ENCODE data around the gene DTL. TPM values are rescaled to one million over a fixed set of nuclear protein-coding genes. Genes with fewer than 3 reads are reported as not detected.
"Not testable (repeated sequence)": the region's sequence is repeated elsewhere in the genome, so short reads cannot be mapped to it uniquely, and the experiment has no call there.

The DTL gene
- total RNA-seq = 100 to 1,000 TPM; 101 to 104 TPM

GRCh38 chr1:212035123-212035834 is at the start of gene DTL, which contains the start of gene INTS7:
Gene DTL, plus strand, starts transcription at chr1:212035748. Its CDS starts 143 bp downstream, at chr1:212035891.
Gene INTS7, minus strand, starts transcription at chr1:212035557. Its CDS starts 120 bp downstream, at chr1:212035437.
- peak within 1 kb of the TSS; percentile 100 for H3K27ac Mint-ChIP-seq
- peaks cover 4% of the 10 kb centered on the region for H3K27me3 Mint-ChIP-seq
- peak; percentile 98 for DNase-seq
- peaks cover 69% of the 10 kb centered on the region for H3K36me3 Mint-ChIP-seq
- peak within 1 kb of the TSS; percentile 98 for H3K4me3 Mint-ChIP-seq
- peaks cover 52% of the 10 kb centered on the region for H3K4me1 Mint-ChIP-seq
- no peaks in the 10 kb centered on the region for H3K9me3 Mint-ChIP-seq

- Mint-ChIP-seq H3K27me3 (no peaks in the 10 kb centered on the region), H3K36me3 (peaks cover 26% of the 10 kb centered on the region), H3K9me3 (no peaks in the 10 kb centered on the region), H3K27ac (no peak overlapping the region), H3K4me3 (no peak overlapping the region), H3K4me1 (peaks cover 7% of the 10 kb centered on the region)
- no peak for DNase-seq
These were observed 48.8 kb upstream of the DTL start for GRCh38 chr1:211986628-211987254.

- Mint-ChIP-seq H3K9me3 (no peaks in the 10 kb centered on the region), H3K4me3 (no peak overlapping the region)
These were observed 43.9 kb upstream of the DTL start for GRCh38 chr1:211991695-211992094.

GRCh38 chr1:211997426-211997825 is 38.1 kb upstream of the DTL start:
- not testable (repeated sequence) for H3K27me3 Mint-ChIP-seq, H3K4me3 Mint-ChIP-seq, H3K9me3 Mint-ChIP-seq, DNase-seq, H3K27ac Mint-ChIP-seq, H3K4me1 Mint-ChIP-seq
- H3K36me3 Mint-ChIP-seq = peaks cover 21% of the 10 kb centered on the region

More at GRCh38 chr1:211991695-211992094, 43.9 kb upstream of the DTL start:
- H3K4me1 Mint-ChIP-seq = peaks cover 5% of the 10 kb centered on the region
- peaks cover 13% of the 10 kb centered on the region for H3K36me3 Mint-ChIP-seq
- no peak for DNase-seq
- H3K27ac Mint-ChIP-seq = no peak overlapping the region
- no peaks in the 10 kb centered on the region for H3K27me3 Mint-ChIP-seq

GRCh38 chr1:212002536-212002935 is 33.0 kb upstream of the DTL start:
- no peak for DNase-seq
- H3K9me3 Mint-ChIP-seq = no peaks in the 10 kb centered on the region
- H3K27ac Mint-ChIP-seq = no peak overlapping the region
- H3K4me3 Mint-ChIP-seq = no peak overlapping the region
- no peaks in the 10 kb centered on the region for H3K27me3 Mint-ChIP-seq
- no peaks in the 10 kb centered on the region for H3K4me1 Mint-ChIP-seq
- H3K36me3 Mint-ChIP-seq = peaks cover 30% of the 10 kb centered on the region

GRCh38 chr1:212004895-212005608 is 30.5 kb upstream of the DTL start:
- H3K4me1 Mint-ChIP-seq = no peaks in the 10 kb centered on the region
- no peaks in the 10 kb centered on the region for H3K9me3 Mint-ChIP-seq
- DNase-seq = no peak
- H3K27me3 Mint-ChIP-seq = no peaks in the 10 kb centered on the region
- no peak overlapping the region for H3K4me3 Mint-ChIP-seq
- H3K36me3 Mint-ChIP-seq = peaks cover 26% of the 10 kb centered on the region
- H3K27ac Mint-ChIP-seq = no peak overlapping the region

- Mint-ChIP-seq H3K36me3 (peaks cover 22% of the 10 kb centered on the region), H3K9me3 (no peaks in the 10 kb centered on the region), H3K4me3 (no peak overlapping the region), H3K4me1 (peaks cover 3% of the 10 kb centered on the region), H3K27me3 (no peaks in the 10 kb centered on the region), H3K27ac (no peak overlapping the region)
- no peak for DNase-seq
These were observed 28.4 kb upstream of the DTL start for GRCh38 chr1:212007178-212007577.

GRCh38 chr1:212007886-212008285 is 27.7 kb upstream of the DTL start:
- H3K4me1 Mint-ChIP-seq = peaks cover 4% of the 10 kb centered on the region
- H3K36me3 Mint-ChIP-seq = peaks cover 16% of the 10 kb centered on the region
- H3K27me3 Mint-ChIP-seq = no peaks in the 10 kb centered on the region
- H3K9me3 Mint-ChIP-seq = no peaks in the 10 kb centered on the region
- H3K4me3 Mint-ChIP-seq = no peak overlapping the region
- H3K27ac Mint-ChIP-seq = no peak overlapping the region
- no peak for DNase-seq

- Mint-ChIP-seq H3K4me3 (no peak overlapping the region), H3K9me3 (no peaks in the 10 kb centered on the region), H3K4me1 (peaks cover 4% of the 10 kb centered on the region), H3K27ac (no peak overlapping the region), H3K36me3 (peaks cover 15% of the 10 kb centered on the region), H3K27me3 (no peaks in the 10 kb centered on the region)
- no peak for DNase-seq
These were observed 26.0 kb upstream of the DTL start for GRCh38 chr1:212009561-212009960.

GRCh38 chr1:212010004-212010403 is 25.5 kb upstream of the DTL start:
- Mint-ChIP-seq H3K27me3 (no peaks in the 10 kb centered on the region), H3K4me3 (no peak overlapping the region), H3K4me1 (peaks cover 4% of the 10 kb centered on the region), H3K36me3 (peaks cover 15% of the 10 kb centered on the region), H3K9me3 (no peaks in the 10 kb centered on the region), H3K27ac (no peak overlapping the region)
- DNase-seq = no peak

GRCh38 chr1:212012034-212012740 is 23.4 kb upstream of the DTL start:
- Mint-ChIP-seq H3K4me3 (no peak overlapping the region), H3K9me3 (no peaks in the 10 kb centered on the region), H3K4me1 (peaks cover 4% of the 10 kb centered on the region), H3K27me3 (no peaks in the 10 kb centered on the region), H3K36me3 (peaks cover 21% of the 10 kb centered on the region), H3K27ac (no peak overlapping the region)
- DNase-seq = peak; percentile 47

GRCh38 chr1:212013672-212014071 is 21.9 kb upstream of the DTL start:
- no peaks in the 10 kb centered on the region for H3K27me3 Mint-ChIP-seq
- H3K36me3 Mint-ChIP-seq = peaks cover 22% of the 10 kb centered on the region
- H3K9me3 Mint-ChIP-seq = no peaks in the 10 kb centered on the region
- no peak for DNase-seq
- H3K27ac Mint-ChIP-seq = no peak overlapping the region
- no peak overlapping the region for H3K4me3 Mint-ChIP-seq
- peaks cover 4% of the 10 kb centered on the region for H3K4me1 Mint-ChIP-seq

GRCh38 chr1:212020975-212021374 is 14.6 kb upstream of the DTL start:
- peaks cover 9% of the 10 kb centered on the region for H3K4me1 Mint-ChIP-seq
- H3K4me3 Mint-ChIP-seq = no peak overlapping the region
- no peak for DNase-seq
- H3K36me3 Mint-ChIP-seq = peaks cover 32% of the 10 kb centered on the region
- no peak overlapping the region for H3K27ac Mint-ChIP-seq
- no peaks in the 10 kb centered on the region for H3K27me3 Mint-ChIP-seq
- H3K9me3 Mint-ChIP-seq = peaks cover 13% of the 10 kb centered on the region

- no peaks in the 10 kb centered on the region for H3K27me3 Mint-ChIP-seq
- H3K4me3 Mint-ChIP-seq = no peak overlapping the region
- no peak for DNase-seq
- H3K36me3 Mint-ChIP-seq = peaks cover 28% of the 10 kb centered on the region
- H3K27ac Mint-ChIP-seq = no peak overlapping the region
- peaks cover 9% of the 10 kb centered on the region for H3K4me1 Mint-ChIP-seq
- H3K9me3 Mint-ChIP-seq = peaks cover 13% of the 10 kb centered on the region
These were observed 14.0 kb upstream of the DTL start for GRCh38 chr1:212021563-212021962.

GRCh38 chr1:212022908-212023307 is 12.6 kb upstream of the DTL start:
- H3K36me3 Mint-ChIP-seq = peaks cover 33% of the 10 kb centered on the region
- peaks cover 13% of the 10 kb centered on the region for H3K9me3 Mint-ChIP-seq
- DNase-seq, H3K4me1 Mint-ChIP-seq, H3K27ac Mint-ChIP-seq, H3K4me3 Mint-ChIP-seq, H3K27me3 Mint-ChIP-seq: not testable (repeated sequence)

Data from activated naive CD8-positive, alpha-beta T cell treated with anti-CD3 and anti-CD28 coated beads for 36 hours (primary cell).